B cell (primary cell): ENCODE data around the gene KIAA1217. TPM values are rescaled to one million over a fixed set of nuclear protein-coding genes. Genes with fewer than 3 reads are reported as not detected.

Source experiments
- polyA plus RNA-seq: library from polyadenylated mRNA; depleted of rRNA; stranded (reverse); fragments of >200 nt; gene quantifications from 2 replicates; pipeline ENCODE4 v1.2.3, GENCODE V29; 2012
- small RNA-seq: library from RNA; depleted of rRNA; stranded (forward); fragments of <200 nt; gene quantifications from one replicate; pipeline ENCODE3, GENCODE V24; 2012; ENCODE audit warnings: low replicate concordance, low read depth; ENCODE audit not compliant: insufficient read length
- total RNA-seq, 2 donors: library from RNA; stranded (reverse); fragments of 120-200 nt in 1 of 2; gene quantifications; 1 replicate in 1 of 2; 2 replicates in 1 of 2; pipeline versions ENCODE4 v1.2.3 to v1.2.4, GENCODE V29; 2013 to 2022

The KIAA1217 gene
- total and polyA plus RNA-seq, 2 donors (not counting 1 experiment from before 2014, with no cell fraction given): 0.67 TPM; not detected in 1

Small RNA genes lying within 50 kb of the gene (small RNA-seq; reads per million reads assigned to genes)
- gene AC063961.1 (not detected), gene MIR603 (not detected)
